Tibial artery (tissue), 4 donors: ENCODE results near the gene NFATC1.

Experiments used
- DNase-seq, 2 donors: peaks; one replicate each; pipeline ENCODE4 v3.0.0-alpha.2; 2019
- H3K27ac ChIP-seq, 2 donors: fragments of 200-600 bp; sonication (generic) in 1 of 2; 1 replicate in 1 of 2; 2 replicates in 1 of 2; pipeline ENCODE4 v1.5.1; 2018 to 2019; ENCODE audit warnings: mild to moderate bottlenecking in 1 of 2
- H3K27me3 ChIP-seq, 2 donors: fragments of 200-600 bp; sonication (generic) in 1 of 2; one replicate each; pipeline versions ENCODE4 v1.5.1 to v1.6.0; 2016 to 2019
- H3K36me3 ChIP-seq, 3 donors: fragments of 200-600 bp; sonication (generic) in 2 of 3; one replicate each; pipeline ENCODE4 v1.5.1; 2016 to 2019; ENCODE audit warnings: mild to moderate bottlenecking in 2 of 3
- H3K4me1 ChIP-seq, 4 donors: fragments of 200-600 bp; sonication (generic) in 2 of 4; 1 replicate in 3 of 4; 2 replicates in 1 of 4; pipeline ENCODE4 v1.5.1; 2016 to 2019
- H3K4me3 ChIP-seq, 2 donors: fragments of 200-600 bp; sonication (generic) in 1 of 2; 1 replicate in 1 of 2; 2 replicates in 1 of 2; pipeline ENCODE4 v1.5.1; 2018 to 2019; ENCODE audit warnings: mild to moderate bottlenecking in 2 of 2
- H3K9me3 ChIP-seq, 3 donors: fragments of 200-600 bp; sonication (generic) in 1 of 3; one replicate each; pipeline ENCODE4 v1.5.1; 2016 to 2019
- CTCF ChIP-seq, 2 experiments: fragments of 200-600 bp in 1 of 2; fragments of 450-650 bp in 1 of 2; IDR thresholded peaks; one replicate each; pipeline ENCODE4 v1.5.1; 2017 to 2019; ENCODE audit warnings: antibody characterized with exemption in 2 of 2, mild to moderate bottlenecking in 1 of 2, moderate library complexity in 1 of 2
- intact Hi-C: fragments of 100-400 bp; cut with DNase I; formaldehyde crosslinking; loops from one replicate; pipeline ENCODE4 v1.15.0; 2023; ENCODE audit warnings: low total_unique reads

Gene NFATC1

GRCh38 chr18:79427368-79428225 lies 31.9 kb downstream of the NFATC1 start:
- H3K4me3 ChIP-seq: no peak overlapping the region
- peaks cover 0 to 22% (median 13%) of the 10 kb centered on the region in 3 donors for H3K36me3 ChIP-seq
- no peaks in the 10 kb centered on the region for H3K27me3 ChIP-seq
- DNase-seq: no peak
- intact Hi-C loops: no loop called here
- H3K27ac ChIP-seq: no peak overlapping the region
- no peaks in the 10 kb centered on the region for H3K9me3 ChIP-seq
- H3K4me1 ChIP-seq: peaks cover 0 to 9% (median 2%) of the 10 kb centered on the region in 4 donors
- TF ChIP-seq CTCF (IDR thresholded peaks at IDR 0.05): no peak

- Histone ChIP-seq H3K27me3 (no peaks in the 10 kb centered on the region), H3K27ac (no peak overlapping the region), H3K4me3 (no peak overlapping the region), H3K9me3 (no peaks in the 10 kb centered on the region), H3K36me3 (peaks cover 0 to 26% (median 13%) of the 10 kb centered on the region in 3 donors), H3K4me1 (peaks cover 0 to 9% (median 2%) of the 10 kb centered on the region in 4 donors)
- no peak for TF ChIP-seq CTCF (IDR thresholded peaks at IDR 0.05)
- intact Hi-C loops: no loop called here
- DNase-seq: no peak
Observed at GRCh38 chr18:79428287-79428686, 32.6 kb downstream of the NFATC1 start.

GRCh38 chr18:79429381-79429780 lies 33.7 kb downstream of the NFATC1 start:
- Histone ChIP-seq H3K27ac (no peak overlapping the region), H3K4me1 (peaks cover 0 to 4% (median 0%) of the 10 kb centered on the region in 4 donors), H3K27me3 (no peaks in the 10 kb centered on the region), H3K9me3 (no peaks in the 10 kb centered on the region), H3K4me3 (no peak overlapping the region), H3K36me3 (peaks cover 0 to 37% (median 24%) of the 10 kb centered on the region in 3 donors)
- intact Hi-C loops: no loop called here
- no peak for TF ChIP-seq CTCF (IDR thresholded peaks at IDR 0.05)
- no peak for DNase-seq

- Histone ChIP-seq H3K27ac (no peak overlapping the region), H3K27me3 (no peaks in the 10 kb centered on the region), H3K36me3 (peaks cover 0 to 41% (median 28%) of the 10 kb centered on the region in 3 donors), H3K9me3 (no peaks in the 10 kb centered on the region), H3K4me1 (peaks cover 0 to 4% (median 0%) of the 10 kb centered on the region in 4 donors), H3K4me3 (no peak overlapping the region)
- intact Hi-C loops: no loop called here
- no peak for DNase-seq
- no peak for TF ChIP-seq CTCF (IDR thresholded peaks at IDR 0.05)
Observed at GRCh38 chr18:79429785-79430281, 34.1 kb downstream of the NFATC1 start.

GRCh38 chr18:79432376-79433120 lies 36.8 kb downstream of the NFATC1 start:
- intact Hi-C loops: no loop called here
- no peaks in the 10 kb centered on the region for H3K27me3 ChIP-seq
- no peak for TF ChIP-seq CTCF (IDR thresholded peaks at IDR 0.05)
- no peak overlapping the region for H3K27ac ChIP-seq
- H3K36me3 ChIP-seq: peaks cover 0 to 40% (median 20%) of the 10 kb centered on the region in 3 donors
- no peak for DNase-seq
- H3K9me3 ChIP-seq: no peaks in the 10 kb centered on the region
- H3K4me1 ChIP-seq: no peaks in the 10 kb centered on the region
- no peak overlapping the region for H3K4me3 ChIP-seq
